Esophagus (tissue), 2 donors: ENCODE measurements around the gene MAN2B2. TPM values are rescaled to one million over a fixed set of nuclear protein-coding genes. Genes with fewer than 3 reads are reported as not detected.

Experiments used
- H3K27ac ChIP-seq, 2 donors: one replicate each; pipeline ENCODE4 v1.5.1; 2013; ENCODE audit warnings: low read depth in 2 of 2, mild to moderate bottlenecking in 2 of 2, inconsistent platforms in 1 of 2, low read length in 1 of 2, moderate library complexity in 1 of 2
- H3K27me3 ChIP-seq, 2 donors: one replicate each; pipeline ENCODE4 v1.6.1; 2013; ENCODE audit warnings: low read length in 2 of 2, control low read depth in 1 of 2, mild to moderate bottlenecking in 1 of 2; ENCODE audit not compliant: insufficient read depth in 2 of 2, control insufficient read depth in 1 of 2
- H3K36me3 ChIP-seq, 2 donors: one replicate each; pipeline ENCODE4 v1.6.1; 2013; ENCODE audit warnings: low read length in 1 of 2; ENCODE audit not compliant: control insufficient read depth in 2 of 2, insufficient read depth in 2 of 2
- H3K4me1 ChIP-seq, 2 donors: one replicate each; pipeline ENCODE4 v1.6.1; 2013; ENCODE audit warnings: low read length in 1 of 2; ENCODE audit not compliant: control insufficient read depth in 2 of 2, insufficient read depth in 2 of 2
- H3K4me3 ChIP-seq, 2 donors: one replicate each; pipeline ENCODE4 v1.5.1; 2013; ENCODE audit warnings: low read length in 2 of 2, mild to moderate bottlenecking in 2 of 2, low read depth in 1 of 2, moderate library complexity in 1 of 2
- H3K9me3 ChIP-seq, 2 donors: one replicate each; pipeline ENCODE4 v1.6.1; 2013; ENCODE audit warnings: mild to moderate bottlenecking in 2 of 2, low read depth in 1 of 2, low read length in 1 of 2, moderate library complexity in 1 of 2; ENCODE audit not compliant: control insufficient read depth in 2 of 2, insufficient read depth in 1 of 2
- WGBS, 2 donors: extraction: QIAGEN DNeasy Blood & Tissue Kit; methylation state at CpG; one replicate each; pipeline ENCODE4 v1.1.7; 2013; 5-methylcytosine and 5-hydroxymethylcytosine counted together
- polyA plus RNA-seq, 2 donors: library from polyadenylated mRNA; stranded (reverse); fragments of 200-250 nt; gene quantifications; one replicate each; pipeline ENCODE4 v1.2.3, GENCODE V29; 2013
- donor health status: healthy with polysubstance abuse.
- donor health status: Bipolar disorder and iron deficiency.

The MAN2B2 gene
- polyA plus RNA-seq, 2 donors = 6.5 to 7.3 TPM

- 96 to 98% methylated on average over 18 of the region's 18 CpGs for WGBS, 2 donors
- peaks cover 14 to 59% of the 10 kb centered on the region in 2 donors for H3K36me3 ChIP-seq
- H3K4me3 ChIP-seq = no peak overlapping the region
- H3K9me3 ChIP-seq = no peaks in the 10 kb centered on the region
- H3K27me3 ChIP-seq = no peaks in the 10 kb centered on the region
- no peaks in the 10 kb centered on the region for H3K4me1 ChIP-seq
- H3K27ac ChIP-seq = no peak overlapping the region
Observed at GRCh38 chr4:6616087-6616995, 41.4 kb downstream of the MAN2B2 start.

- H3K36me3 ChIP-seq = peaks cover 14 to 60% of the 10 kb centered on the region in 2 donors
- no peak overlapping the region for H3K27ac ChIP-seq
- no peaks in the 10 kb centered on the region for H3K4me1 ChIP-seq
- no peaks in the 10 kb centered on the region for H3K27me3 ChIP-seq
- no peak overlapping the region for H3K4me3 ChIP-seq
- no peaks in the 10 kb centered on the region for H3K9me3 ChIP-seq
- 94 to 96% methylated on average over 10 of the region's 10 CpGs for WGBS, 2 donors
Observed at GRCh38 chr4:6617246-6617645, 42.3 kb downstream of the MAN2B2 start.

DNA sequence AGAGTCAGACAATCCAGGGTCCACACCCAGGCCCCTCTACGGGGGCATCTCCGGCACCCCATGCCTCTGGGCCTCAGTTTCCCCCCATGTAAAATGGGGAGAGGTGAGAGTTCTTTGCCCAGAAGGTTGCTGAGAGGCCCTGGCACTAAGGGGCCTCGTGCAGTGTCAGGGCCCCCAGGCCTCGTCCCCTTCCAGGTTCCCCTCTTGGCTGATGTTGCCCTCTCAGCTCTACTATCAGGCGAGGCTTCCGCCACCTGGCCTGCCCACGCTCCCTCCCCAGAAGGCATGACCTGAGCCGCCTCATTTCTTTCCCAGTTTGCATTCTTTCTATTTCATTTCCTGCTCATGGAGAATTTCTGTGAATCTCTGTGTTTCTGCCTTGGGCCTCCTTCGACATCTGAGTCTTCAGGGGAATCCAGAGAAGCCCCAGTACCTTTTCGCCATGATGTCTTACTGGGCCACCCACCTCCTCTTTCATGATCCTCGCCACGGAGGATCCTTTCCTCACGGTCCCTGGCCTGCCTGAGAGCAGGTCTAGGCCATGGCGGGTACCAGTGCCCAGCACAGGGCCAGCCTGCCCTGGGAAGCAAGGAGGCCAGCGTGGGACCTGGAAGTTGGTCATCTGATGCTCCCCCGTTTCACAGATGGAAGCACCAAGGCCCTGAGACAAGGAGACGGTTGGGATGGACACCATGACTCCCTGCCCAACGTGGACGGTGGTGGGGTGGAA is 43.6 kb downstream of the MAN2B2 start:
- Histone ChIP-seq H3K27ac (no peak overlapping the region), H3K4me3 (no peak overlapping the region), H3K9me3 (no peaks in the 10 kb centered on the region), H3K36me3 (peaks cover 14 to 57% of the 10 kb centered on the region in 2 donors), H3K4me1 (no peaks in the 10 kb centered on the region), H3K27me3 (no peaks in the 10 kb centered on the region)
- WGBS, 2 donors = 90 to 91% methylated on average over 19 of the region's 19 CpGs

DNA sequence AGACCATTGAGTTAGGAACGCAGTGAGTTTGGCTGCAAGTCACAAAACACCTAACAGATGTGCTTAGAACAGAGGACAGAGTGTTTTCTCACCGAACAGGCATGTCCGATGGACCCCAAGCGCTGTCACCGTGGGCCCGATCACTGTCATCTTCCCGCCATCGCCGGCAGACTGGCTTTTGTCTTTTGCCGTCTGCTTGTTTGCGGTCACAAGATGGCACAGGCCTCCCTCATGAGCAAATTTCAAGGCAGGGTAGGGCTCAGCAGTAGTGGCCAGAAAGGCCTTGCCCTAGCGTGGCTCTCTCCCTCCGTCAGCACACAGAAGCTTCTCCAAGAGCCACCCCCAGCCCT is 44.1 kb downstream of the MAN2B2 start:
- no peaks in the 10 kb centered on the region for H3K4me1 ChIP-seq
- H3K27me3 ChIP-seq = no peaks in the 10 kb centered on the region
- no peak overlapping the region for H3K27ac ChIP-seq
- WGBS, 2 donors = 92 to 94% methylated on average over 13 of the region's 13 CpGs
- H3K9me3 ChIP-seq = no peaks in the 10 kb centered on the region
- H3K4me3 ChIP-seq = no peak overlapping the region
- H3K36me3 ChIP-seq = peaks cover 14 to 53% of the 10 kb centered on the region in 2 donors

DNA sequence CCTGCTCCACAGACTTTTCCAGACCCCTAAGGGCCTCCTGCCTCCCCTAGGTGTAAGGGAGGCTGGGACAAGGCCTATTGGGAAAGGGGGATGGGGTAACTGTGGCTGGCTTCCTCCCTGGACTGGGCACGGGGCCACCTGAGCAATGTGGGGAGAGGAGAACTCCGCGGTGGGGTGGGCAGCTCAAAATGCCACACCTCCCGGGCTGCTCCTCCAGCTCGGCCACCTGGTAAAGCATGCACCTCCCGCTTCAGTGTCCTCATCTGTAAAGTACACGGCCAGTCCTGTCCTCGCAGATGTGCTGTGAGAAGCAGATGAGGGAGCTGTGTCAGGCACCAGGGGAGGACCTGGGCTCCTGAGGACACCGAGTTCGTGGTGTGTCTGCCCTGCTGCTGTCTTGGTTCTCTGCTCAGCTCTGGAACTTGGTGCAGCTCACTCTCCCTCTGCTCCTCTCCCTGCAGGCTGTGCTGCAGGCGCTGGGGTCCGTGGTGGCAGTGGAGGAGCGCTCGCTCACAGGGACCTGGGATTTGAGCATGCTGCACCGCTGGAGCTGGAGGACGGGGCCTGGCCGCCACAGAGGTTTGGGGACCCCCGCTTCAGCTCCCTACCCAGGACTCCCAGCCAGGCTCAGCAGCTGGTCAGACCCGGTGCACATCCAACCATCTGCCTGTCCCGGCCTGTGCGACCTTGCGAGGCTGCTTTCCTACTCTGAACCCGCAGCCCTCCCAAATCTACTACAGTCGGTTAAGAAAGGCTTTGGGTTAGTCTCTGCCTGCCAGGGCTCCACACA is 44.7 kb downstream of the MAN2B2 start:
- WGBS, 2 donors = 91 to 95% methylated on average over 24 of the region's 24 CpGs
- H3K9me3 ChIP-seq = no peaks in the 10 kb centered on the region
- no peaks in the 10 kb centered on the region for H3K4me1 ChIP-seq
- no peak overlapping the region for H3K4me3 ChIP-seq
- no peaks in the 10 kb centered on the region for H3K27me3 ChIP-seq
- peaks cover 8 to 48% of the 10 kb centered on the region in 2 donors for H3K36me3 ChIP-seq
- no peak overlapping the region for H3K27ac ChIP-seq

DNA sequence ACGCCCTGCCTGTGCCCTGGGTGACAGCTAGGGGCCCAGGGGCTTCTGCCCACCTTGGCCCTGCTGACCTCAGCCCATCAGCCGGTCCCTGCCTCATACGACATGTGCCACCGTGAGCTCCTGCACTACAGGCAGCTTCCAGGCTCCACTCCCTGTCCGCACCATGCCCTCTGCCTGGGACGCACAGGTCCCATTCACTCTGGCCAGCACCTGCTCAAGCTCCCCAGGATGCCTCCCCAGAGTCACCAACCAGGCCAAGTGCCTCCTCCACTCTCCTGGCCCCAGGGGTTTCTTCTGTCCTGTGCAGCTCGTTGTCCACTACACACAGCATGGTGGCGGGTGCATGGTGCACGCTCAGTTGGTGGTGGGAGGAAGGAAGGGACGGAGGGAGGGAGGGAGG is 45.3 kb downstream of the MAN2B2 start:
- Histone ChIP-seq H3K4me3 (no peak overlapping the region), H3K27me3 (no peaks in the 10 kb centered on the region), H3K27ac (no peak overlapping the region), H3K9me3 (no peaks in the 10 kb centered on the region), H3K4me1 (no peaks in the 10 kb centered on the region), H3K36me3 (peaks cover 5 to 42% of the 10 kb centered on the region in 2 donors)
- 90 to 94% methylated on average over 10 of the region's 10 CpGs for WGBS, 2 donors

- Histone ChIP-seq H3K27ac (no peak overlapping the region), H3K4me3 (no peak overlapping the region), H3K9me3 (no peaks in the 10 kb centered on the region), H3K36me3 (peaks cover 5 to 40% of the 10 kb centered on the region in 2 donors), H3K4me1 (no peaks in the 10 kb centered on the region), H3K27me3 (no peaks in the 10 kb centered on the region)
- 82 to 86% methylated on average over 10 of the region's 10 CpGs for WGBS, 2 donors
Observed at GRCh38 chr4:6620891-6621555, 46.0 kb downstream of the MAN2B2 start.

- Histone ChIP-seq H3K36me3 (peaks cover 2 to 35% of the 10 kb centered on the region in 2 donors), H3K9me3 (no peaks in the 10 kb centered on the region), H3K4me3 (no peak overlapping the region), H3K27me3 (no peaks in the 10 kb centered on the region), H3K27ac (no peak overlapping the region), H3K4me1 (no peaks in the 10 kb centered on the region)
- 82 to 88% methylated on average over 13 of the region's 13 CpGs for WGBS, 2 donors
Observed at GRCh38 chr4:6621556-6621927, 46.6 kb downstream of the MAN2B2 start.

DNA sequence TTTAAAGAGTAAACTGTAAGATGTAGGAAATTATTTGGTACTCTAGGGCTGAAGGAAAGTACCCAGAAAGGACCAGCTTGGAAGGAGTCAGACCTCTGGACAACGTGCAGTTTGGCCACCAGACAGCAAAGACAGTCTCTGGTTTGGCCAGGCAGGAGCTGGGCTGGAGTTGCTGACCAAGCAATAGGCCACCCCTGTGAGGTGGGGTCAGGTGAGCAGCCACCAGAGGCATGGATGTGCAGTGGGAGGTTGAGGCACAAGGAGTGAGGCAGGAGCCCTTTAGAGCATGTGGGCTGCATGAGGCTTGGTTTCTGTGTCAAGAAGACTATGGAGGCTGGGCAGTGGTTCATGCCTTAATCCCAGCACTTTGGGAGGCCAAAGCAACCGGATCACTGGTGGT is 47.8 kb downstream of the MAN2B2 start:
- no peaks in the 10 kb centered on the region for H3K4me1 ChIP-seq

More for the DNA sequence above, 47.8 kb downstream of the MAN2B2 start:
- Histone ChIP-seq H3K4me3 (no peak overlapping the region), H3K27ac (no peak overlapping the region), H3K9me3 (no peaks in the 10 kb centered on the region), H3K27me3 (no peaks in the 10 kb centered on the region), H3K36me3 (peaks cover 0 to 29% of the 10 kb centered on the region in 2 donors)
- 84 to 88% methylated on average over 2 of the region's 2 CpGs for WGBS, 2 donors
